H9 (cell line): ENCODE measurements around the gene ECHDC3. TPM values are rescaled to one million over a fixed set of nuclear protein-coding genes. Genes with fewer than 3 reads are reported as not detected.

ENCODE experiments used
- DNase-seq: peaks from one replicate; pipeline ENCODE4 v3.0.0-alpha.2; 2017
- H2AFZ ChIP-seq: one replicate; pipeline ENCODE4 v1.6.1; 2013; ENCODE audit warnings: mild to moderate bottlenecking, low read length, control low read depth, moderate library complexity
- H2AK5ac ChIP-seq: 2 replicates; pipeline ENCODE4 v1.6.1; 2013; ENCODE audit warnings: low read length, control low read depth, mixed read lengths; ENCODE audit not compliant: insufficient read length
- H2BK120ac ChIP-seq: one replicate; pipeline ENCODE4 v1.6.1; 2013; ENCODE audit warnings: low read depth, mild to moderate bottlenecking, low read length, control low read depth, inconsistent platforms; ENCODE audit not compliant: poor library complexity, severe bottlenecking
- H2BK12ac ChIP-seq: 2 replicates; pipeline ENCODE4 v1.6.1; 2013; ENCODE audit warnings: low read length, control low read depth, mixed read lengths, low read depth; ENCODE audit not compliant: insufficient read length
- H2BK15ac ChIP-seq: 2 replicates; pipeline ENCODE4 v1.6.1; 2013; ENCODE audit warnings: low read depth, low read length, control low read depth
- H2BK20ac ChIP-seq: one replicate; pipeline ENCODE4 v1.6.1; 2013; ENCODE audit warnings: low read depth, mild to moderate bottlenecking, low read length, control low read depth, inconsistent platforms; ENCODE audit not compliant: poor library complexity, severe bottlenecking
- H2BK5ac ChIP-seq: 2 replicates; pipeline ENCODE4 v1.6.1; 2013; ENCODE audit warnings: low read length, control low read depth, mixed read lengths; ENCODE audit not compliant: insufficient read length
- H3K14ac ChIP-seq: 2 replicates; pipeline ENCODE4 v1.6.1; 2013; ENCODE audit warnings: low read length, control low read depth; ENCODE audit not compliant: insufficient read depth
- H3K18ac ChIP-seq: 2 replicates; pipeline ENCODE4 v1.6.1; 2013; ENCODE audit warnings: low read depth, mild to moderate bottlenecking, mixed read lengths, low read length, control low read depth; ENCODE audit not compliant: insufficient read length
- H3K23ac ChIP-seq: 2 replicates; pipeline ENCODE4 v1.6.1; 2013; ENCODE audit warnings: low read length, control low read depth, mixed read lengths, low read depth; ENCODE audit not compliant: insufficient read length
- H3K23me2 ChIP-seq: 2 replicates; pipeline ENCODE4 v1.6.1; 2013; ENCODE audit warnings: low read depth, mild to moderate bottlenecking, mixed read lengths, low read length, control low read depth; ENCODE audit not compliant: insufficient read length, poor library complexity, severe bottlenecking
- H3K27ac ChIP-seq: 2 replicates; pipeline ENCODE4 v1.5.1; 2013; ENCODE audit warnings: low read length, control low read depth, mixed read lengths, low read depth; ENCODE audit not compliant: insufficient read length
- H3K27me3 ChIP-seq: 2 replicates; pipeline ENCODE4 v1.6.1; 2013; ENCODE audit warnings: low read length, control low read depth, inconsistent platforms; ENCODE audit not compliant: insufficient read depth
- H3K4ac ChIP-seq: 2 replicates; pipeline ENCODE4 v1.6.1; 2013; ENCODE audit warnings: low read depth, mild to moderate bottlenecking, control low read depth, inconsistent platforms, low read length, moderate library complexity
- H3K4me1 ChIP-seq: 2 replicates; pipeline ENCODE4 v1.6.1; 2013; ENCODE audit warnings: low read length, control low read depth, inconsistent platforms; ENCODE audit not compliant: insufficient read depth
- H3K4me2 ChIP-seq: 2 replicates; pipeline ENCODE4 v1.6.1; 2013; ENCODE audit warnings: low read length, control low read depth, mixed read lengths; ENCODE audit not compliant: insufficient read length, insufficient read depth
- H3K56ac ChIP-seq: 2 replicates; pipeline ENCODE4 v1.6.1; 2013; ENCODE audit warnings: low read depth, mild to moderate bottlenecking, mixed read lengths, low read length, control low read depth; ENCODE audit not compliant: insufficient read length
- H3K79me1 ChIP-seq: 2 replicates; pipeline ENCODE4 v1.6.1; 2013; ENCODE audit warnings: low read depth, mild to moderate bottlenecking, moderate library complexity, low read length, control low read depth, inconsistent platforms; ENCODE audit not compliant: insufficient read depth, poor library complexity, severe bottlenecking
- H3K79me2 ChIP-seq: 2 replicates; pipeline ENCODE4 v1.6.1; 2013; ENCODE audit warnings: low read length, control low read depth, inconsistent platforms; ENCODE audit not compliant: insufficient read depth
- H3K9ac ChIP-seq: 2 replicates; pipeline ENCODE4 v1.6.1; 2013; ENCODE audit warnings: low read length, control low read depth, mixed read lengths; ENCODE audit not compliant: insufficient read length; ENCODE audit errors: extremely low read depth
- H3K9me3 ChIP-seq: one replicate; pipeline ENCODE4 v1.6.1; 2013; ENCODE audit warnings: low read depth, low read length, inconsistent platforms; ENCODE audit not compliant: control insufficient read depth
- H3T11ph ChIP-seq: one replicate; pipeline ENCODE4 v1.6.1; 2013; ENCODE audit warnings: mild to moderate bottlenecking, low read length, control low read depth, inconsistent platforms
- H4K20me1 ChIP-seq: one replicate; pipeline ENCODE4 v1.6.1; 2013; ENCODE audit not compliant: control insufficient read depth, insufficient read length, insufficient read depth
- H4K5ac ChIP-seq: 2 replicates; pipeline ENCODE4 v1.6.1; 2013; ENCODE audit warnings: low read depth, mild to moderate bottlenecking, mixed read lengths, low read length, control low read depth; ENCODE audit not compliant: insufficient read length
- H4K8ac ChIP-seq: replicated peaks from 2 replicates; pipeline ENCODE4 v1.6.1; 2013; ENCODE audit warnings: low read length, control low read depth, mixed read lengths, low read depth; ENCODE audit not compliant: insufficient read length
- H4K91ac ChIP-seq: 2 replicates; pipeline ENCODE4 v1.6.1; 2013; ENCODE audit warnings: low read depth, mild to moderate bottlenecking, moderate library complexity, mixed read lengths, low read length, control low read depth; ENCODE audit not compliant: insufficient read length
- H3K27ac Mint-ChIP-seq, 3 experiments: 2 replicates in 2 of 3; 3 replicates in 1 of 3; pipeline ENCODE4 v1.8.0; 2020 to 2021; ENCODE audit warnings: mixed read lengths in 3 of 3, mild to moderate bottlenecking in 1 of 3, moderate library complexity in 1 of 3
- H3K27me3 Mint-ChIP-seq: 2 replicates; pipeline ENCODE4 v1.8.0; 2021; ENCODE audit warnings: low read depth, mild to moderate bottlenecking, moderate library complexity, mixed read lengths
- H3K36me3 Mint-ChIP-seq, 3 experiments: 2 replicates in 2 of 3; 3 replicates in 1 of 3; pipeline ENCODE4 v1.8.0; 2020 to 2021; ENCODE audit warnings: low read depth in 3 of 3, mixed read lengths in 3 of 3; ENCODE audit not compliant: insufficient read depth in 1 of 3
- H3K4me1 Mint-ChIP-seq, 2 experiments: 2 replicates each; pipeline ENCODE4 v1.8.0; 2020; ENCODE audit warnings: mixed read lengths in 2 of 2
- H3K4me3 Mint-ChIP-seq, 2 experiments: 2 replicates in 1 of 2; 3 replicates in 1 of 2; pipeline ENCODE4 v1.8.0; 2020 to 2021; ENCODE audit warnings: mild to moderate bottlenecking in 2 of 2, mixed read lengths in 2 of 2, moderate library complexity in 1 of 2
- H3K9me3 Mint-ChIP-seq, 2 experiments: 2 replicates in 1 of 2; 3 replicates in 1 of 2; pipeline ENCODE4 v1.8.0; 2020; ENCODE audit warnings: mild to moderate bottlenecking in 2 of 2, mixed read lengths in 2 of 2, moderate library complexity in 1 of 2
- WGBS: extraction: QIAGEN DNeasy Blood & Tissue Kit; methylation state at CpG from one replicate; pipeline ENCODE4 v1.1.7; 2013; ENCODE audit warnings: missing lambda C conversion rate, low lambda C conversion rate, mixed read lengths; ENCODE audit not compliant: insufficient read length; ENCODE audit errors: extremely low coverage; 5-methylcytosine and 5-hydroxymethylcytosine counted together
- total RNA-seq: library from RNA; stranded (reverse); gene quantifications from 2 replicates; pipeline ENCODE4 v1.2.1, GENCODE V29; 2021
- TF ChIP-seq, protein P1 (sequence below): fragments of 200-600 bp; sonication (generic); conservative IDR thresholded peaks from 3 replicates; pipeline ENCODE4 v1.8.0; 2021; ENCODE audit warnings: antibody characterized with exemption, mild to moderate bottlenecking

Gene ECHDC3
- total RNA-seq, 1 experiment from 2014 or later = 9.3 TPM

DNA sequence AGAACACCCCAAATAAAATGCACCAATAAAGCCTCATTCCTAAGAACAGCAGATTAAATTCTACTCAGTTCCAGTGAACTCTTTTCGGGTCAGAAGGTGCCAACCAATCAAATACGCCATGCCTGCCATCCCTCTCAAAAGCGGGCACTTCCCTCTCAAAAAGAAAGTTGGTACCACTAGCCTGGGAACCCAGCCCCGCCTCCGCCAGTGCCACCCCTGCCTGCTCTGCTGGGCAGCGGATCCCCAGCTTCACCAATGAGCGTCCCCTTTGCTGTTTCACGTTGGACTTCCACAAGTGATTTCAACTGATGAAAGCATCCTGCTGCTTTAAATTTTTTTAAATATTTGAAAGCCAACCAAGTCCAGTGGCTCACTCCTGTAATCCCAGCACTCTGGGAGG, 47.8 kb downstream of the ECHDC3 start:
- Histone ChIP-seq H3K23me2 (no peaks in the 10 kb centered on the region), H3T11ph (no peak overlapping the region), H2BK15ac (no peak overlapping the region), H2AK5ac (no peak overlapping the region), H3K79me1 (no peaks in the 10 kb centered on the region), H4K8ac (no peak overlapping the region), H3K79me2 (no peaks in the 10 kb centered on the region), H3K4me2 (no peak overlapping the region), H2BK120ac (no peak overlapping the region), H3K27ac (no peak overlapping the region), H3K14ac (no peak overlapping the region), H3K27me3 (no peaks in the 10 kb centered on the region), H4K91ac (no peak overlapping the region), H3K4ac (no peak overlapping the region), H3K9ac (no peak overlapping the region), H3K9me3 (no peaks in the 10 kb centered on the region), H3K23ac (no peak overlapping the region), H3K18ac (no peak overlapping the region), H3K4me1 (no peaks in the 10 kb centered on the region), H4K5ac (no peak overlapping the region), H2AFZ (no peak overlapping the region), H3K56ac (no peak overlapping the region), H2BK5ac (no peak overlapping the region), H2BK20ac (no peak overlapping the region), H4K20me1 (no peaks in the 10 kb centered on the region), H2BK12ac (no peak overlapping the region)
- peaks cover 0 to 10% (median 9%) of the 10 kb centered on the region in 3 experiments; a peak in 5 of 7 replicates for H3K36me3 Mint-ChIP-seq
- H3K4me1 Mint-ChIP-seq = no peaks in the 10 kb centered on the region
- DNase-seq = no peak
- peaks cover 10% of the 10 kb centered on the region for H3K27me3 Mint-ChIP-seq
- H3K27ac Mint-ChIP-seq = no peak overlapping the region
- WGBS = no CpG with 5 or more reads among the region's 8 CpGs
- TF ChIP-seq, protein P1, sequence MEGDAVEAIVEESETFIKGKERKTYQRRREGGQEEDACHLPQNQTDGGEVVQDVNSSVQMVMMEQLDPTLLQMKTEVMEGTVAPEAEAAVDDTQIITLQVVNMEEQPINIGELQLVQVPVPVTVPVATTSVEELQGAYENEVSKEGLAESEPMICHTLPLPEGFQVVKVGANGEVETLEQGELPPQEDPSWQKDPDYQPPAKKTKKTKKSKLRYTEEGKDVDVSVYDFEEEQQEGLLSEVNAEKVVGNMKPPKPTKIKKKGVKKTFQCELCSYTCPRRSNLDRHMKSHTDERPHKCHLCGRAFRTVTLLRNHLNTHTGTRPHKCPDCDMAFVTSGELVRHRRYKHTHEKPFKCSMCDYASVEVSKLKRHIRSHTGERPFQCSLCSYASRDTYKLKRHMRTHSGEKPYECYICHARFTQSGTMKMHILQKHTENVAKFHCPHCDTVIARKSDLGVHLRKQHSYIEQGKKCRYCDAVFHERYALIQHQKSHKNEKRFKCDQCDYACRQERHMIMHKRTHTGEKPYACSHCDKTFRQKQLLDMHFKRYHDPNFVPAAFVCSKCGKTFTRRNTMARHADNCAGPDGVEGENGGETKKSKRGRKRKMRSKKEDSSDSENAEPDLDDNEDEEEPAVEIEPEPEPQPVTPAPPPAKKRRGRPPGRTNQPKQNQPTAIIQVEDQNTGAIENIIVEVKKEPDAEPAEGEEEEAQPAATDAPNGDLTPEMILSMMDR = no peak
- H3K9me3 Mint-ChIP-seq = peaks cover 15% of the 10 kb centered on the region in 2 experiments
- H3K4me3 Mint-ChIP-seq = no peak overlapping the region
